Suprapubic skin (tissue), 4 donors: Measurements from ENCODE around the gene NFATC2.

Experiments
- POLR2A ChIP-seq, 2 donors: fragments of 450-650 bp; IDR thresholded peaks; one replicate each; pipeline ENCODE4 v1.6.1; 2017; ENCODE audit warnings: antibody characterized with exemption in 2 of 2, mild to moderate bottlenecking in 2 of 2, moderate library complexity in 2 of 2
- POLR2AphosphoS5 ChIP-seq, 3 donors: sonication (generic); formaldehyde crosslinking; IDR thresholded peaks; one replicate each; pipeline ENCODE4 v1.6.1; 2017; ENCODE audit warnings: antibody characterized with exemption in 3 of 3

DNA sequence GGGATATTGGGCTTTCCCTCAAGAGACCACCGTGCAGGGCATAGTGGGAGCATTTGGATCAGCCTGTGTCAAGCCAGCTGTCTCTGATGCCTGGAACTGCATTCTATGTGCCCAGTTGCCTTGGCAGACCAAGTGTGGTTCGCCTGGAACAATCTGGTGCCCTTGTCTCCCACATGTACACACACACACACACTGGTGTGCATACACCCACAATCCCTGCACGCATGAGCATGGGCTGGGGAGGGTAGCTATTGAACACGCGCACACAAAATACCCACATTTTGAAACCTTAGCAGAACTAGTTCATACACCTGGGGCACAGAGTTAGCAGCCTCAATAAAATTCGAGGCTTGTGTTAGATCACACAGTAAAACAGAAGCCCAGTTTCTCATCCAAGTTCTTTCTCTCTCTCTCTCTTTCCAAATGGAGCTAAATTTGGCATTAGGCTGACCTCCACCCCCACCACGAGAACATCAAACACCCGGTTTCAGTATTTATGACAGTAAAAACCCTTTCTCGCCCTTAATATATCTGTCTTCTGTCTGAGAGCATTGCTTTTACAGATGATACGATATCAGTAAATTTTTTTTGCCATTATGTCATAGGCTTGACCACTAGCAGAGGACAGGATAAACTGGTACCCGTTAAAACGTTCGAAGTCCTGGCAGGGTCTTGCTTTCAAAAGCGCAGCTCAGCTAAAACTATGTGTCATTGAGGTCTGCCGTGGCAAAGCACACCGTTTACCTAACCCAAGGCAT, 18.2 kb upstream of the NFATC2 start:
- TF ChIP-seq POLR2A (IDR thresholded peaks at IDR 0.05) (no peak), POLR2AphosphoS5 (IDR thresholded peaks at IDR 0.05) (no peak)
